HEK293 (cell line): ENCODE results near the gene RNASE3.
"Not testable (repeated sequence)": the region's sequence is repeated elsewhere in the genome, so short reads cannot be mapped to it uniquely, and the experiment has no call there.

Source experiments
- CTCF ChIA-PET: fragments of 350-600 bp; formaldehyde crosslinking; extraction: SDS; loops from one replicate; lab custom pipeline; 2021; ENCODE audit warnings: antibody characterized with exemption; lab: Yijun Ruan, JAX
- POLR2A ChIA-PET: fragments of 300-600 bp; formaldehyde crosslinking; extraction: SDS; loops from one replicate; lab custom pipeline; 2020; ENCODE audit warnings: antibody characterized with exemption, inconsistent platforms; lab: Yijun Ruan, JAX
- H3K27ac ChIP-seq: fragments of 200-500 bp; sonication (Bioruptor generic); 2 replicates; pipeline ENCODE4 v1.5.1; 2014; ENCODE audit warnings: low read depth, low read length, control low read depth, inconsistent platforms; ENCODE audit errors: extremely low read depth
- H3K36me3 ChIP-seq, 2 experiments: fragments of 200-500 bp in 1 of 2; sonication (Bioruptor generic) in 1 of 2; 1 replicate in 1 of 2; 2 replicates in 1 of 2; pipeline ENCODE4 v1.5.1; 2014 to 2017; ENCODE audit warnings: inconsistent platforms in 2 of 2, low read length in 2 of 2; ENCODE audit not compliant: control insufficient read depth in 2 of 2, insufficient read depth in 1 of 2
- H3K4me1 ChIP-seq: fragments of 200-500 bp; sonication (Bioruptor generic); 2 replicates; pipeline ENCODE4 v1.5.1; 2014; ENCODE audit warnings: mild to moderate bottlenecking, low read length, inconsistent platforms; ENCODE audit not compliant: control insufficient read depth, insufficient read depth
- H3K4me3 ChIP-seq: 2 replicates; pipeline ENCODE4 v1.5.1; 2011; ENCODE audit warnings: low read depth, mild to moderate bottlenecking, control low read depth, low read length, moderate library complexity
- H3K9me3 ChIP-seq: fragments of 200-500 bp; sonication (Bioruptor generic); 2 replicates; pipeline ENCODE4 v1.5.1; 2014; ENCODE audit warnings: low read depth, low read length, inconsistent platforms; ENCODE audit not compliant: control insufficient read depth, insufficient read depth
- KLF8 ChIP-seq: fragments of 450-650 bp; formaldehyde crosslinking; IDR thresholded peaks from 2 replicates; pipeline ENCODE4 v1.5.1; 2016; ENCODE audit warnings: missing biosample characterization, missing genetic modification characterization
- MYNN ChIP-seq: fragments of 450-650 bp; formaldehyde crosslinking; IDR thresholded peaks from 2 replicates; pipeline ENCODE4 v1.5.1; 2016; ENCODE audit warnings: missing biosample characterization, missing genetic modification characterization, borderline replicate concordance
- RBAK ChIP-seq: fragments of 450-650 bp; formaldehyde crosslinking; IDR thresholded peaks from 2 replicates; pipeline ENCODE4 v1.5.1; 2016; ENCODE audit warnings: missing biosample characterization, missing genetic modification characterization
- SCRT1 ChIP-seq: fragments of 450-650 bp; formaldehyde crosslinking; IDR thresholded peaks from 2 replicates; pipeline ENCODE4 v1.5.1; 2016; ENCODE audit warnings: missing biosample characterization, missing genetic modification characterization, borderline replicate concordance
- SP2 ChIP-seq: fragments of 450-650 bp; formaldehyde crosslinking; IDR thresholded peaks from 2 replicates; pipeline ENCODE4 v1.5.1; 2016; ENCODE audit warnings: missing biosample characterization, missing genetic modification characterization
- ZFP37 ChIP-seq: fragments of 450-650 bp; formaldehyde crosslinking; IDR thresholded peaks from 2 replicates; pipeline ENCODE4 v1.5.1; 2016; ENCODE audit warnings: missing biosample characterization, missing genetic modification characterization
- ZFP41 ChIP-seq: fragments of 450-650 bp; formaldehyde crosslinking; IDR thresholded peaks from 2 replicates; pipeline ENCODE4 v1.5.1; 2016; ENCODE audit warnings: missing biosample characterization, missing genetic modification characterization, borderline replicate concordance
- ZNF133 ChIP-seq: fragments of 450-650 bp; formaldehyde crosslinking; IDR thresholded peaks from 2 replicates; pipeline ENCODE4 v1.5.1; 2016; ENCODE audit warnings: missing biosample characterization, missing genetic modification characterization
- ZNF416 ChIP-seq: fragments of 450-650 bp; formaldehyde crosslinking; IDR thresholded peaks from 2 replicates; pipeline ENCODE4 v1.5.1; 2016; ENCODE audit warnings: missing biosample characterization, missing genetic modification characterization
- ZNF664 ChIP-seq: fragments of 450-650 bp; formaldehyde crosslinking; IDR thresholded peaks from 2 replicates; pipeline ENCODE4 v1.5.1; 2016; ENCODE audit warnings: missing biosample characterization, missing genetic modification characterization
- ZXDB ChIP-seq: fragments of 450-650 bp; formaldehyde crosslinking; IDR thresholded peaks from 2 replicates; pipeline ENCODE4 v1.5.1; 2016; ENCODE audit warnings: missing biosample characterization, missing genetic modification characterization
- TF ChIP-seq, protein P1 (sequence below): fragments of 450-650 bp; formaldehyde crosslinking; optimal IDR thresholded peaks from 2 replicates; pipeline ENCODE3; 2016; ENCODE audit warnings: missing biosample characterization, mild to moderate bottlenecking, missing genetic modification characterization

RNASE3 gene

DNA sequence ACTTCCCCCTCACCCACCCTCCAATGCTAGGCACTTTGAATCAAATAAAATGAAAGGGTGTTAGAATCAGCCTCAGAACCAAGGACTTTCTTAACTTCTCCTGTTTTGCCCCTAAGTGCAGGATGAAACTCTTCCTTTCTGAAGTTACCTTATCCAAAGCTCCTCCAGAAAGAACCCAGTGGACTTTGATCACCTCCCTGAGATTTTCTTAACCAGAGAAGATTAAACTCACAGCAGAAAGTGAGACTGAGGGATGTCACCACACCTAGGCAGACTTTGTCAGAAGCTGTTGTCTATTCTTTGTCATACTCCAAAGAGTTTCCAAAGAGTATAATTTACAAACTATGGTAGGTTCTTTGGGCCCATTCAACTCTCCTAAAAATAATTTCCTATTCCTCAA, 14.2 kb upstream of the RNASE3 start:
- no peaks in the 10 kb centered on the region for H3K4me1 ChIP-seq
- no peak overlapping the region for H3K4me3 ChIP-seq
- H3K9me3 ChIP-seq = no peaks in the 10 kb centered on the region
- H3K27ac ChIP-seq = no peak overlapping the region
- no peaks in the 10 kb centered on the region for H3K36me3 ChIP-seq
- no peak for TF ChIP-seq ZNF133 (tag by site-specific recombination)
- TF ChIP-seq MYNN = no peak
- TF ChIP-seq, protein P1, sequence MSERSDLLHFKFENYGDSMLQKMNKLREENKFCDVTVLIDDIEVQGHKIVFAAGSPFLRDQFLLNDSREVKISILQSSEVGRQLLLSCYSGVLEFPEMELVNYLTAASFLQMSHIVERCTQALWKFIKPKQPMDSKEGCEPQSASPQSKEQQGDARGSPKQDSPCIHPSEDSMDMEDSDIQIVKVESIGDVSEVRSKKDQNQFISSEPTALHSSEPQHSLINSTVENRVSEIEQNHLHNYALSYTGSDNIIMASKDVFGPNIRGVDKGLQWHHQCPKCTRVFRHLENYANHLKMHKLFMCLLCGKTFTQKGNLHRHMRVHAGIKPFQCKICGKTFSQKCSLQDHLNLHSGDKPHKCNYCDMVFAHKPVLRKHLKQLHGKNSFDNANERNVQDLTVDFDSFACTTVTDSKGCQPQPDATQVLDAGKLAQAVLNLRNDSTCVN (tag by site-specific recombination) = no peak
- TF ChIP-seq ZNF416 (tag by site-specific recombination) = no peak
- no peak for TF ChIP-seq ZFP41 (tag by site-specific recombination)
- no peak for TF ChIP-seq ZNF664
- no peak for TF ChIP-seq SP2 (tag by site-specific recombination)
- no peak for TF ChIP-seq SCRT1 (tag by site-specific recombination)
- CTCF ChIA-PET = interaction anchor here (0.5 to 2.3 kb wide), 5 partner anchors 19 to 437 kb away, joined by 3 to 8 read pairs (median 3); no protein-coding TSS in a partner anchor
- POLR2A ChIA-PET = no interaction called here

DNA sequence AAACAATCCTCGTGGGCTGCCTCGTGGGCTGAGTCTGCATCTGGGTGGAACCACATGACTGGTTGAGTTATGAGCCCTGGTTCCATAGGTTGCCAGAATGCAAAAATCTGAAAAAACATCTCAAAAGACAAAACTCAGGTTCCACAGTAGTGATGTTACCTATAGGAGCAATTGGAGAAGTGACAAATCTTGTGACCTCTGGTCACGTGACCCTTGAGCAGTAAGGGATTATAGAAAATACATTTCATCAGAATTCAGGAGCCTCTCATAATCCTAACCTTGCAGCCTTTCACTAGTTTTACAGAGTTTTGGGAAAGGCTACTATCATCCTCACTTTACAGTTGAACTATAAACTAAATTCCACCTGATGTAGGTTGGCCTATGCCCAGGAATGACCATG, 12.5 kb upstream of the RNASE3 start:
- ChIA-PET POLR2A (no interaction called here), CTCF (interaction anchor here (0.6 kb wide), 1 partner anchor 92 kb away, joined by 3 read pairs; no protein-coding TSS in a partner anchor)
- TF ChIP-seq RBAK (tag by site-specific recombination) = no peak
- TF ChIP-seq ZFP37 = no peak
- TF ChIP-seq ZXDB (tag by site-specific recombination) = no peak
- no peak for TF ChIP-seq KLF8 (tag by site-specific recombination)
- TF ChIP-seq, all 188 proteins: peak for 0

DNA sequence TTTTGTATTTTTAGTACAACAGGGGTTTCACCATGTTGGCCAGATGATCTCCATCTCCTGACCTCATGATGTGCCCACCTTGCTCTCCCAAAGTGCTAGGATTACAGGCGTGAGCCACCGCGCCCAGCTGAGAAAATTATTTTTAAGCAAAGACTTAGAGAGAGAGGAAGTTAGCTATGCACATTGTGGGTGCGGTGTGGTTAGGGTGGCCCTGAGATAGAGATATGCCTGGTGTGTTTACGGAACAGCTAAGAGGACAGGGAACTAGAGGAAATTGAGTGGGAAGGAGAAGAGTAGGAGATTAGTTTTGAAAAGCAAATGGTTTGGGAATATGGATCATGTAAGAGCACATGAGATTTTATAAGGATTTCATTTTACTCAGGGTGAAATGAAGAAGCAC, 10.0 kb upstream of the RNASE3 start:
- POLR2A ChIA-PET, H3K9me3 ChIP-seq, H3K27ac ChIP-seq, H3K4me3 ChIP-seq, CTCF ChIA-PET, H3K4me1 ChIP-seq, H3K36me3 ChIP-seq: not testable (repeated sequence)

More for the DNA sequence above, 12.5 kb upstream of the RNASE3 start:
- no peaks in the 10 kb centered on the region for H3K4me1 ChIP-seq
- no peaks in the 10 kb centered on the region for H3K36me3 ChIP-seq
- H3K4me3 ChIP-seq = no peak overlapping the region
- H3K9me3 ChIP-seq = no peaks in the 10 kb centered on the region
- H3K27ac ChIP-seq = no peak overlapping the region

DNA sequence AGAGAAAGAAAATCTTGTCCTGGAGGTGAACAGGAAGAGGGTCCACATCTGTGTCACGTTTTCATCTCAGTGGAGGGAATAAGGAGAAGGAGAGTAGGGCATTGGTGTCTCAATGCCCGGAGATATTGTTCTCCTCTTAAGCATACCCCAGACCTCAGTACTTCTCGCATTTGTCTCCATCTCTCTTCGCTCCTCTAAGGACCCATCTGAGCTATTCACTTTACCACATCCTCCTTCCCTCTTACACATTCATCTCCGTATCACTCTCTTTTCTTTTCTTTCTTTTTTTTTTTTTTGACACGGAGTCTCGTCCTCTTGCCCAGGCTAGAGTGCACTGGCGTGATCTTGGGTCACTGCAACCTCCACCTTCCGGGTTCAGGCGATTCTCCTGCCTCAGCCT, 8.4 kb upstream of the RNASE3 start:
- H3K4me3 ChIP-seq, CTCF ChIA-PET, POLR2A ChIA-PET, H3K4me1 ChIP-seq, H3K27ac ChIP-seq, H3K9me3 ChIP-seq, H3K36me3 ChIP-seq: not testable (repeated sequence)

DNA sequence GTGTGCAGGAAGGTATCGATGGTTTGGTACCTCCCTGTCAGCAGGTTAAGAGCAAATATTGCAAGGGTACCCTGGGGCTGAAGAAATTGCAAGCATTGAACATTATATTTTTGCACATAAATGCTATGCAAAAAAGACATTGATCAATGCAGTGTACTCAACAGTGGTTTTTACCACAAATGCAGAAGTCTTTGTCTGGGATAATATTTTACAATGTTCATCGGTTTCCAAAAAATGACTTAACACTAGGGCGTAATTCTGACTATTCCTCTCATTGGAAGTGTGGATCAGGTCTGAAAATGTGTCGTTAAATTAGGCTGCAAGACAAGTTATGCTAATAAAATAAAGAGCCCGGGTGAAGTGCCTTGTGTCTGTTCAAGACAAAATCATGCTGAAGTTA, 2.8 kb upstream of the RNASE3 start:
- POLR2A ChIA-PET, H3K4me1 ChIP-seq, H3K4me3 ChIP-seq, H3K27ac ChIP-seq, H3K9me3 ChIP-seq, H3K36me3 ChIP-seq, CTCF ChIA-PET: not testable (repeated sequence)

DNA sequence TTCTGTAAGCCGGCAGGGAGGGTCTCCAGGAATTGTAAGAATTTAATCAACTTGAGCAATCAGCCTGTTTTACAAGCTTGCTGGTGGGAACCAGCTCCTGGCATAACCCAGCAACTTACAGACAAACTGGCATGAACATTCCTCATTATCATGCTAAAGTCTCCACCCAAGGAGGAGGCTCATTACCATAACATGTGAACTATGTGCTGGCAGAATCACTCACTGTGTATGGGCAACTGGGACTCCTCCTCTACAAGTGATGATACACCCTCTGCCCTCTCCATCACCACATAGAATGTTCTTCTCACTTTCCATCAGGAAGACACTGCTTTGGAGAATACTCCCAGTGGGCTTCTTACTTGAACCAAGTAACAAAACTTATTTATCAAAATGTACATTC, 4.1 kb downstream of the RNASE3 start:
- H3K9me3 ChIP-seq, H3K4me3 ChIP-seq, CTCF ChIA-PET, POLR2A ChIA-PET, H3K4me1 ChIP-seq, H3K27ac ChIP-seq, H3K36me3 ChIP-seq: not testable (repeated sequence)
